GM12878 (cell line): ENCODE results near the gene FKBP2. TPM values are rescaled to one million over a fixed set of nuclear protein-coding genes. Genes with fewer than 3 reads are reported as not detected.

Source experiments
- BRCA1 ChIP-seq: IDR thresholded peaks from 2 replicates; pipeline ENCODE4 v1.6.1; 2011; ENCODE audit warnings: low read depth, low read length, improper control_type of control experiment
- CHD1 ChIP-seq: IDR thresholded peaks from 2 replicates; pipeline ENCODE4 v1.6.1; 2012; ENCODE audit warnings: low read depth, low read length, improper control_type of control experiment
- EED ChIP-seq: sonication (generic); IDR thresholded peaks from 2 replicates; pipeline ENCODE4 v1.6.1; 2016; ENCODE audit warnings: antibody characterized with exemption, low read depth
- EP300 ChIP-seq, 2 experiments: fragments of 150-350 bp in 1 of 2; IDR thresholded peaks; 2 replicates each; pipeline ENCODE4 v1.6.1; 2011 to 2012; ENCODE audit warnings: low read depth in 2 of 2, low read length in 2 of 2, borderline replicate concordance in 1 of 2, improper control_type of control experiment in 1 of 2, inconsistent platforms in 1 of 2; ENCODE audit not compliant: control insufficient read depth in 1 of 2
- ESRRA ChIP-seq: IDR thresholded peaks from 2 replicates; pipeline ENCODE4 v1.6.1; 2012; ENCODE audit warnings: mild to moderate bottlenecking, low read length, improper control_type of control experiment
- HDAC6 ChIP-seq: fragments of 200-600 bp; sonication (generic); IDR thresholded peaks from one replicate; pipeline ENCODE4 v1.8.0; 2017; ENCODE audit warnings: antibody characterized with exemption; ENCODE audit not compliant: unreplicated experiment
- HDGF ChIP-seq: fragments of 450-650 bp; IDR thresholded peaks from 2 replicates; pipeline ENCODE4 v1.6.1; 2016; ENCODE audit warnings: antibody characterized with exemption
- JUND ChIP-seq: IDR thresholded peaks from 2 replicates; pipeline ENCODE4 v1.6.1; 2012; ENCODE audit warnings: low read depth, mild to moderate bottlenecking, low read length, improper control_type of control experiment, moderate library complexity
- KAT2A ChIP-seq: conservative IDR thresholded peaks from 2 replicates; pipeline ENCODE4 v1.6.1; 2011; ENCODE audit warnings: low read depth, low read length; ENCODE audit not compliant: control insufficient read depth
- MEF2A ChIP-seq: IDR thresholded peaks from 2 replicates; pipeline ENCODE4 v1.6.1; 2011; ENCODE audit warnings: low read depth, mild to moderate bottlenecking, low read length, moderate library complexity; ENCODE audit not compliant: insufficient read depth
- MYB ChIP-seq: fragments of 150-350 bp; IDR thresholded peaks from 2 replicates; pipeline ENCODE4 v1.6.1; 2014; ENCODE audit warnings: mild to moderate bottlenecking, low read depth, low read length, borderline replicate concordance
- NR2C1 ChIP-seq: fragments of 450-650 bp; IDR thresholded peaks from 2 replicates; pipeline ENCODE4 v1.6.1; 2017; ENCODE audit warnings: antibody characterized with exemption, mild to moderate bottlenecking, moderate library complexity
- POLR2A ChIP-seq: IDR thresholded peaks from 2 replicates; pipeline ENCODE4 v1.6.1; 2011; ENCODE audit warnings: low read depth, mild to moderate bottlenecking, low read length
- RB1 ChIP-seq: fragments of 450-650 bp; formaldehyde crosslinking; IDR thresholded peaks from 2 replicates; pipeline ENCODE4 v1.6.1; 2017; ENCODE audit warnings: mild to moderate bottlenecking, borderline replicate concordance
- RELA ChIP-seq: fragments of 450-650 bp; IDR thresholded peaks from 2 replicates; pipeline ENCODE4 v1.8.0; 2014; ENCODE audit warnings: borderline replicate concordance; ENCODE audit not compliant: partially characterized antibody
- SIX5 ChIP-seq: IDR thresholded peaks from 2 replicates; pipeline ENCODE4 v1.6.1; 2011; ENCODE audit warnings: mild to moderate bottlenecking, low read depth, low read length, moderate library complexity; ENCODE audit not compliant: severe bottlenecking
- SMAD1 ChIP-seq: fragments of 450-650 bp; IDR thresholded peaks from 2 replicates; pipeline ENCODE4 v1.6.1; 2018; ENCODE audit warnings: mild to moderate bottlenecking, low read depth; ENCODE audit not compliant: partially characterized antibody
- SMARCA5 ChIP-seq: fragments of 450-650 bp; IDR thresholded peaks from 2 replicates; pipeline ENCODE4 v1.6.1; 2017; ENCODE audit warnings: mild to moderate bottlenecking
- TCF3 ChIP-seq: IDR thresholded peaks from 2 replicates; pipeline ENCODE4 v1.6.1; 2012; ENCODE audit warnings: low read depth, mild to moderate bottlenecking, low read length, borderline replicate concordance; ENCODE audit not compliant: insufficient read depth
- ZNF622 ChIP-seq: fragments of 450-650 bp; IDR thresholded peaks from 2 replicates; pipeline ENCODE4 v1.6.1; 2017; ENCODE audit warnings: mild to moderate bottlenecking, inconsistent platforms
- ZZZ3 ChIP-seq: IDR thresholded peaks from 2 replicates; pipeline ENCODE4 v1.6.1; 2011; ENCODE audit warnings: low read depth; ENCODE audit not compliant: control insufficient read depth, insufficient read length
- polyA plus RNA-seq, 11 experiments: library from polyadenylated mRNA; depleted of rRNA in 4 of 11; unstranded in 6 of 11; stranded (reverse) in 5 of 11; fragments of >200 nt; fragmentation: Nextera tagmentation in 4 of 11; fragmentation: Illumina TruSeq in 1 of 11; extraction: Ambion mirVana in 4 of 11; extraction: Trizol in 1 of 11; gene quantifications; 1 replicate in 1 of 11; 2 replicates in 10 of 11; pipeline versions ENCODE4 v1.2.1 to v1.2.3, GENCODE V29; 2011 to 2016; ENCODE audit warnings: inconsistent platforms in 2 of 11, missing spikeins in 2 of 11, low read depth in 1 of 11
- total RNA-seq, 4 experiments: library from RNA; depleted of rRNA in 3 of 4; stranded (reverse); fragments of >200 nt in 3 of 4; fragmentation: Illumina TruSeq in 1 of 4; extraction: Trizol in 1 of 4; gene quantifications; 2 replicates each; pipeline versions ENCODE4 v1.2.1 to v1.2.3, GENCODE V29; 2013 to 2021
- TF ChIP-seq, protein P1 (sequence below), 3 experiments: IDR thresholded peaks in 2 of 3; conservative IDR thresholded peaks in 1 of 3; 2 replicates each; pipeline ENCODE4 v1.5.1; 2011; ENCODE audit warnings: low read depth in 3 of 3, low read length in 3 of 3, mild to moderate bottlenecking in 3 of 3, control low read depth in 2 of 3, moderate library complexity in 2 of 3, inconsistent platforms in 1 of 3, mixed read lengths in 1 of 3; ENCODE audit not compliant: control insufficient read depth in 2 of 3, insufficient read depth in 1 of 3; ENCODE audit errors: extremely low read depth in 1 of 3
- TF ChIP-seq, protein P2 (sequence below): fragments of 450-650 bp; IDR thresholded peaks from 2 replicates; pipeline ENCODE4 v1.6.1; 2017; ENCODE audit warnings: mild to moderate bottlenecking, low read depth, inconsistent platforms; ENCODE audit not compliant: poor library complexity, severe bottlenecking
- TF ChIP-seq, protein P3 (sequence below): fragments of 450-650 bp; IDR thresholded peaks from 2 replicates; pipeline ENCODE4 v1.6.1; 2017; ENCODE audit warnings: antibody characterized with exemption, mild to moderate bottlenecking, moderate library complexity

The FKBP2 gene
- total and polyA plus RNA-seq, 10 of the 15 experiments (the other 5 are each of a cell fraction or from before 2014, with no cell fraction given): 1.8 to 99.7 (median 39.5) TPM

DNA sequence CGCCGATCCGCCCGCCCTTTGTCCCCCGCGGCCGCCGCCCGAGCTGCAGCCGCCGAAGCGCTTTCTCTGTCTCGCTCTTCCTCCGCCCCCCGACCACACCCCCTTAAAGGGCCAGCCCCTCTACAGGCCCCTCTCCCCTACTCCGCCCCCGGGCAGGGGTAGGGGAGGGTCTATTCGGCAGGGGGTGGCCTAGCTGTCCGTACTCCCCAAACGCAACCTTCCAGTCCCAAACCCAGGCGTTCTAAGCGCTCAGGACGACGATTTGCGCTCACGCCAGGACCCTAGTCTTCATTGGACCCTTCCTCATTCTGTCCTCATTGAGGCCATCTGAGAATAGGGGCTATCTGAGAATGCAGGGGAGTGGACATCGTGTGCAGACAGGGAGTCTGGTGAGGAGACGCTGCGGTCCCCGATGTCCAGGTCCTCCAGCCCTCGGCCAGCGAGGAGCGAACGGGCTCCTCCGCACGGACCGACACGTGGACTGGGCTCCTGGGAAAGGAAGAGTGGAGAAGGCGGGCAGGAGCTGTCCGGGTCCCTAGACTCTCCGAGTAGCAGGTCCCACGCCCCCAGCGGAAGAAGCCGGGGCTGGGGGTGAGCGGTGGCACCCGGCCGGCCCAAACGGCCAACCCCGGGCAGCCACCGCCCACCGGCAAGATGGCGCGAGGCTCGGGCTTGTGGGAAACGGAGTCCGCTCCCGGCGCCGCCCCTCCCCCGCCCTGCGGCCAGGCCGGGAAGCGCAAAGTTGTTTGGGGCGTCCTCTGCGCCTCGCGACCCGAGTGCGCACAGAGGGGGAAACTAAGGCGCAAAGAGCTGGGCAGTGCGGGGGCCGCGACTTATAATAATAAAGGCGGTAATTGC is 6.2 kb downstream of the FKBP2 start, which contains the start of gene PPP1R14B (continued):
- TF ChIP-seq, protein P1, sequence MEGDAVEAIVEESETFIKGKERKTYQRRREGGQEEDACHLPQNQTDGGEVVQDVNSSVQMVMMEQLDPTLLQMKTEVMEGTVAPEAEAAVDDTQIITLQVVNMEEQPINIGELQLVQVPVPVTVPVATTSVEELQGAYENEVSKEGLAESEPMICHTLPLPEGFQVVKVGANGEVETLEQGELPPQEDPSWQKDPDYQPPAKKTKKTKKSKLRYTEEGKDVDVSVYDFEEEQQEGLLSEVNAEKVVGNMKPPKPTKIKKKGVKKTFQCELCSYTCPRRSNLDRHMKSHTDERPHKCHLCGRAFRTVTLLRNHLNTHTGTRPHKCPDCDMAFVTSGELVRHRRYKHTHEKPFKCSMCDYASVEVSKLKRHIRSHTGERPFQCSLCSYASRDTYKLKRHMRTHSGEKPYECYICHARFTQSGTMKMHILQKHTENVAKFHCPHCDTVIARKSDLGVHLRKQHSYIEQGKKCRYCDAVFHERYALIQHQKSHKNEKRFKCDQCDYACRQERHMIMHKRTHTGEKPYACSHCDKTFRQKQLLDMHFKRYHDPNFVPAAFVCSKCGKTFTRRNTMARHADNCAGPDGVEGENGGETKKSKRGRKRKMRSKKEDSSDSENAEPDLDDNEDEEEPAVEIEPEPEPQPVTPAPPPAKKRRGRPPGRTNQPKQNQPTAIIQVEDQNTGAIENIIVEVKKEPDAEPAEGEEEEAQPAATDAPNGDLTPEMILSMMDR (IDR thresholded peaks at IDR 0.05 in 2 of 3, conservative IDR thresholded peaks at IDR 0.05 in 1 of 3; ENCODE audit: control insufficient read depth in 2 of 3, extremely low read depth in 1 of 3, insufficient read depth in 1 of 3, low read depth in 3 of 3, low read length in 3 of 3): 0 out of 6 replicates have a peak, but pooled peaks of 1 of the 3 experiments have one; percentile 6
- TF ChIP-seq CHD1 (no peak), NR2C1 (peak; percentile 61), POLR2A (peak; percentile 13), RB1 (0 out of 2 replicates have a peak, but pooled peaks have one; percentile 18), ZZZ3 (no peak), RELA (no peak), HDAC6 (no peak), SMAD1 (no peak), ZNF622 (no peak), EP300 (IDR thresholded peaks at IDR 0.05; ENCODE audit: borderline replicate concordance in 1 of 2, control insufficient read depth in 1 of 2, low read depth in 2 of 2, low read length in 2 of 2) (no peak), KAT2A (no peak), EED (no peak), JUND (no peak), SMARCA5 (no peak), SIX5 (peak; percentile 87), ESRRA (no peak), HDGF (peak; percentile 66; the same call in 1 of the 2 replicates), MEF2A (no peak), TCF3 (0 out of 2 replicates have a peak, but pooled peaks have one; percentile 7), BRCA1 (no peak), MYB (no peak)
- TF ChIP-seq, protein P2, sequence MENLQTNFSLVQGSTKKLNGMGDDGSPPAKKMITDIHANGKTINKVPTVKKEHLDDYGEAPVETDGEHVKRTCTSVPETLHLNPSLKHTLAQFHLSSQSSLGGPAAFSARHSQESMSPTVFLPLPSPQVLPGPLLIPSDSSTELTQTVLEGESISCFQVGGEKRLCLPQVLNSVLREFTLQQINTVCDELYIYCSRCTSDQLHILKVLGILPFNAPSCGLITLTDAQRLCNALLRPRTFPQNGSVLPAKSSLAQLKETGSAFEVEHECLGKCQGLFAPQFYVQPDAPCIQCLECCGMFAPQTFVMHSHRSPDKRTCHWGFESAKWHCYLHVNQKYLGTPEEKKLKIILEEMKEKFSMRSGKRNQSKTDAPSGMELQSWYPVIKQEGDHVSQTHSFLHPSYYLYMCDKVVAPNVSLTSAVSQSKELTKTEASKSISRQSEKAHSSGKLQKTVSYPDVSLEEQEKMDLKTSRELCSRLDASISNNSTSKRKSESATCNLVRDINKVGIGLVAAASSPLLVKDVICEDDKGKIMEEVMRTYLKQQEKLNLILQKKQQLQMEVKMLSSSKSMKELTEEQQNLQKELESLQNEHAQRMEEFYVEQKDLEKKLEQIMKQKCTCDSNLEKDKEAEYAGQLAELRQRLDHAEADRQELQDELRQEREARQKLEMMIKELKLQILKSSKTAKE: no peak
- TF ChIP-seq, protein P3, sequence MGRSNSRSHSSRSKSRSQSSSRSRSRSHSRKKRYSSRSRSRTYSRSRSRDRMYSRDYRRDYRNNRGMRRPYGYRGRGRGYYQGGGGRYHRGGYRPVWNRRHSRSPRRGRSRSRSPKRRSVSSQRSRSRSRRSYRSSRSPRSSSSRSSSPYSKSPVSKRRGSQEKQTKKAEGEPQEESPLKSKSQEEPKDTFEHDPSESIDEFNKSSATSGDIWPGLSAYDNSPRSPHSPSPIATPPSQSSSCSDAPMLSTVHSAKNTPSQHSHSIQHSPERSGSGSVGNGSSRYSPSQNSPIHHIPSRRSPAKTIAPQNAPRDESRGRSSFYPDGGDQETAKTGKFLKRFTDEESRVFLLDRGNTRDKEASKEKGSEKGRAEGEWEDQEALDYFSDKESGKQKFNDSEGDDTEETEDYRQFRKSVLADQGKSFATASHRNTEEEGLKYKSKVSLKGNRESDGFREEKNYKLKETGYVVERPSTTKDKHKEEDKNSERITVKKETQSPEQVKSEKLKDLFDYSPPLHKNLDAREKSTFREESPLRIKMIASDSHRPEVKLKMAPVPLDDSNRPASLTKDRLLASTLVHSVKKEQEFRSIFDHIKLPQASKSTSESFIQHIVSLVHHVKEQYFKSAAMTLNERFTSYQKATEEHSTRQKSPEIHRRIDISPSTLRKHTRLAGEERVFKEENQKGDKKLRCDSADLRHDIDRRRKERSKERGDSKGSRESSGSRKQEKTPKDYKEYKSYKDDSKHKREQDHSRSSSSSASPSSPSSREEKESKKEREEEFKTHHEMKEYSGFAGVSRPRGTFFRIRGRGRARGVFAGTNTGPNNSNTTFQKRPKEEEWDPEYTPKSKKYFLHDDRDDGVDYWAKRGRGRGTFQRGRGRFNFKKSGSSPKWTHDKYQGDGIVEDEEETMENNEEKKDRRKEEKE: no peak
